Measurements from ENCODE around the gene WDPCP.

The WDPCP gene

DNA sequence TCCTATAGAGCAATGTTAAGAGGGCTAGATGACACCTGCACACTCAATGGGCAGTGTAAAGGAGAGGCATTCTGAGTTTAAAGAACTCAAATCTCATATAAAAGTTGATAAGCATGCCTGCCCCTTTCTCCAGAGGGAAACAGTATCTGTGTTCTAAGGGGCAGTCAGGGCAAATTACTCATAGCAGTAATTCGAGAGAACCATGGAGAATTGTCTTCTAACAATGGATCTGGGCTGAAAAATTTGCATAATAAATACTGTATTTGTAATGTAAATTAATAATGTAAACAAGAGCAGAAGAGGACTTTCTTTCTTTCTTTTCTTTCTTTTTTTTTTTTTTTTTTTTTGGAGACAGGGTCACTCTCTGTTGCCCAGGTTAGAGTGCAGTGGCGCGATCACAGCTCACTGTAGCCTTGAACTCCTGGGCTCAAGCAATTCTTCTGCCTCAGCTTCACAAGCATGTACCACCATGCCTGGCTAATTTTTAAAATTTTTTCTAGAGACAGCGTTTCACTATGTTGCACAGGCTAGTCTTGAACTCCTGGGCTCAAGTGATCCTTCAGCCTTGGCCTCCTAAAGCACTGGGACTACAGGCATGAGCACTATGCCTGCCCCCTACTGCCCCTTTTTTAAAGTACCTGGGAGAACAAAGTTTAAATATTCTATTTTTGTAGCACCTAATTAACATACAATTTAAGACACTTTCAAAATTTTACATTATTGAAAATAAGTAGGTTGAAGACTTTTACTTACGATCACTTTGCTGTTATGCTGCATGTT, 467.0 kb downstream of the WDPCP start:
- DNase-seq (ENCODE audit: low spot score): no peak
- TF ChIP-seq CTCF (IDR thresholded peaks at IDR 0.05; ENCODE audit: extremely low read depth, missing control alignments): no peak

GRCh38 chr2:63118821-63119220, 469.5 kb downstream of the WDPCP start:
- TF ChIP-seq CTCF (IDR thresholded peaks at IDR 0.05; ENCODE audit: extremely low read depth, missing control alignments): no peak
- no peak for DNase-seq (ENCODE audit: low spot score)

DNA sequence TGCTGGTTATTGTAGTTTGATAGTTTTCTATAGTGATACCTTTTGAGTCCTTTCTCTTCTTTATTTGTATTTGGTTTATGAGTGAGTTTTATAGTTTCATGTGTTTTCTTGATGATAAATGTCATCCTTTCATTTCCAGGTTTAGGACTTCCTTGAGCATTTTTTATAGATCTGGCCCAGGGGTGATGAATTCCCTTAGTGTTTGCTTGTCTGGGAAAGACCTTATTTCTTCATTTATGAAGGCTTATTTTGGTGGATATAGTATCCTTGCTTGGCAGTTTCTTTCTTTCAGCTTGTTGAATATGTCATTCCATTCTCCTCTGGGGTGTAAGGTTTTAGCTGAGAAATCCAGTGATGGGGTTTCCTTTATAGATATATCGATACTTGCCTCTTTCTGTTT, 483.8 kb downstream of the WDPCP start:
- TF ChIP-seq CTCF (IDR thresholded peaks at IDR 0.05; ENCODE audit: extremely low read depth, missing control alignments): no peak

GRCh38 chr2:63101954-63102353, 486.3 kb downstream of the WDPCP start:
- TF ChIP-seq CTCF (IDR thresholded peaks at IDR 0.05; ENCODE audit: extremely low read depth, missing control alignments): no peak
- DNase-seq (ENCODE audit: low spot score): no peak

More for the DNA sequence above, 483.8 kb downstream of the WDPCP start:
- DNase-seq (ENCODE audit: low spot score): no peak

- DNase-seq (ENCODE audit: low spot score): no peak
- TF ChIP-seq CTCF (IDR thresholded peaks at IDR 0.05; ENCODE audit: extremely low read depth, missing control alignments): no peak
Observed at GRCh38 chr2:63099032-63099431, 489.2 kb downstream of the WDPCP start.

- no peak for TF ChIP-seq CTCF (IDR thresholded peaks at IDR 0.05; ENCODE audit: extremely low read depth, missing control alignments)
- DNase-seq (ENCODE audit: low spot score): no peak
Observed at GRCh38 chr2:63096491-63096890, 491.8 kb downstream of the WDPCP start.

DNA sequence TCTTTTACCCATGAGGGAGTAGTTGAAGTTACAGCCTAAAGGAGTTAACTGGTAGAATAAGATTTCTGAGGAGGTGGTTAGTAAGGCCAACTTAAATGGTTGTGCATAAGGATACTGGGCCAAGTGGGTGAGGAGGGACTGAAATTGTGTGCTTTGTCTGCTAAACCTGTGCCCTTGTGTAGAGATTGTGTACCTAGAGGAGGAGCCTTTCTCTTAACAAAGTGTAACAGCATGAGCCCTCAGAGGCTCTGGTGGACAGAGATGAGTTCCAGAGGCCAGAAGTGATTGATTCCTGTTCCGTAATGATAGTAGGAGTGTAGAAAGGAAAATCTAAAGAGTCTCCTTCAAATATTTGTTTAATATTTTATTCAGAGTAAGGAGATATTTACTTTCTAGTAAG, 494.8 kb downstream of the WDPCP start:
- no peak for TF ChIP-seq CTCF (IDR thresholded peaks at IDR 0.05; ENCODE audit: extremely low read depth, missing control alignments)
- no peak for DNase-seq (ENCODE audit: low spot score)

Measured in GM20000 (cell line).